HFF-Myc (cell line): ENCODE measurements around the gene TRIM42.

Source experiments
- DNase-seq: peaks from one replicate; pipeline ENCODE4 v3.0.0-alpha.2; 2011; ENCODE audit warnings: low read depth; ENCODE audit errors: extremely low read depth
- H3K4me3 ChIP-seq: replicated peaks from 2 replicates; pipeline ENCODE4 v1.5.1; 2011; ENCODE audit warnings: low read depth, mild to moderate bottlenecking, control low read depth, low read length
- CTCF ChIP-seq: IDR thresholded peaks from 2 replicates; pipeline ENCODE4 v1.5.1; 2012; ENCODE audit warnings: mild to moderate bottlenecking, low read depth, low read length, control low read depth; ENCODE audit errors: missing control alignments

Gene TRIM42

DNA sequence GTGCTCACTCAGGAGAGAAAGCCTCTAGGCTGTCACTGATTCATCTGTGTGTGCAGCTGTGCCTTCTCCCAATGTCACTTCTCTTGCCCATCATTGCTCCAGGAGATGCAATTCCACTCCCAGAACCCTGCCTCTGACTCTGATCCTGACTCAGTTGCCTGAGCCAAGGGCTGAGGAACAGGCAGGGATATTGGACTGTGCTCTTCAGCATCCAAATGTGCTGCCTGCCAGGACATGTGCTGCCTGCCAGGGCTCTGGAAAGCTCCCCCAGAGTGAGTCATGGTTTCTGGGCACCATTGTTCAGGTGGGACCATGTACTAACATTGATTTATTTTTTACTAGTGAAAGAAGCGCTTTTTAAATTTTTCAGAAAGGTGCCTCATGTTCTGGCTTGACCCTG lies 71.0 kb downstream of the TRIM42 start:
- no peak for DNase-seq
- TF ChIP-seq CTCF: no peak

More for the DNA sequence above, 71.0 kb downstream of the TRIM42 start:
- no peak overlapping the region for H3K4me3 ChIP-seq
